ENCODE data around the gene SSTR5. TPM values are rescaled to one million over a fixed set of nuclear protein-coding genes. Genes with fewer than 3 reads are reported as not detected.

SSTR5 gene
- total RNA-seq, 1 donor from 2014 or later = not detected

DNA sequence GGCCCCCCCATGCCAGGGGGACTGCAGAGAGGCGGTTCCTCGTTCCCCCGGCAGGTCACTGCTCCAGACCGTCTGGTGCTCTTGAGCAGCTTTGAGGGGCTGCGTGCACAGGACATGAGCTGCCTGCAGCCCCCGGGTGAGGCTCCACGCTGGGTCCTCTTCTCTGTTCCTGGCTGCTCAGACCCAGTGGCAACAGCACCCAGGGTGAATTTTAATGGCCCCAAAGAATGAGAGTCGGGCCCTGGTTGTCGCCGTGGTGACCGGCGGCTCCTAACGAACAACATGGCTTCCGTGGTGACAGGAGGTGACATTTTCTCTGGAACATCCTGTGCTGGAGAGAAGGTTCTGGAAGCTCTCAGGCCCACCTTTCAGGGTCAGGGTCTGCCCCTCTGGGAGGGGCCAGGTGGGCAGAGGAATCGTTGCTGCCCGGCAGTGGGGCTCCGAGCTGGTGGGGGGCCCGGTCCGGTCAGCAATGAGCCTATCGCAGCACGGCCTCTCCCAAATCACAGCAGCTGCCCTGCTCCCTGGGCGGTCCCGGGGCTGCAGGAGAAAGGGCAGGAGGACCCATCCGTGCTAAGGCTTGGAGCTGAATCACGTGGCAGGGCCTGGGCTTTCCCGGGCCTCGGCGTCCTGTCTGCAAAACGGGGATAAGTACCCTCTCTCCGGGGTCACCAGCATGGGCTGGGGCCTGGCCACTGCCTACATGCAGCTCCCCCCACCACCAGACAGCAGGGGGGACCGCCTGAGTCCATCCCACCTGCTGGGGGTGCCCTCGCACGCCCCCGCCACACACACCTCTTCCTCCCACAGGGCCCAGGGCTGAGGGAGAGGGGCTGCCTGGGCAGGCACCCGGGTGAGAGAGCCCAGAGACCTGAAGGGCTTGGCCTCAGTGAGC is 26.9 kb downstream of the SSTR5 start:
- peaks cover 31 to 44% of the 10 kb centered on the region in 2 donors for H3K4me1 ChIP-seq
- peaks cover 10% of the 10 kb centered on the region for H3K27me3 ChIP-seq
- DNase-seq (ENCODE audit: low spot score in 2 of 2) = no peak
- no peak overlapping the region for H3K4me3 ChIP-seq
- H3K36me3 ChIP-seq = no peaks in the 10 kb centered on the region
- TF ChIP-seq, protein P1, sequence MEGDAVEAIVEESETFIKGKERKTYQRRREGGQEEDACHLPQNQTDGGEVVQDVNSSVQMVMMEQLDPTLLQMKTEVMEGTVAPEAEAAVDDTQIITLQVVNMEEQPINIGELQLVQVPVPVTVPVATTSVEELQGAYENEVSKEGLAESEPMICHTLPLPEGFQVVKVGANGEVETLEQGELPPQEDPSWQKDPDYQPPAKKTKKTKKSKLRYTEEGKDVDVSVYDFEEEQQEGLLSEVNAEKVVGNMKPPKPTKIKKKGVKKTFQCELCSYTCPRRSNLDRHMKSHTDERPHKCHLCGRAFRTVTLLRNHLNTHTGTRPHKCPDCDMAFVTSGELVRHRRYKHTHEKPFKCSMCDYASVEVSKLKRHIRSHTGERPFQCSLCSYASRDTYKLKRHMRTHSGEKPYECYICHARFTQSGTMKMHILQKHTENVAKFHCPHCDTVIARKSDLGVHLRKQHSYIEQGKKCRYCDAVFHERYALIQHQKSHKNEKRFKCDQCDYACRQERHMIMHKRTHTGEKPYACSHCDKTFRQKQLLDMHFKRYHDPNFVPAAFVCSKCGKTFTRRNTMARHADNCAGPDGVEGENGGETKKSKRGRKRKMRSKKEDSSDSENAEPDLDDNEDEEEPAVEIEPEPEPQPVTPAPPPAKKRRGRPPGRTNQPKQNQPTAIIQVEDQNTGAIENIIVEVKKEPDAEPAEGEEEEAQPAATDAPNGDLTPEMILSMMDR (IDR thresholded peaks at IDR 0.05) = no peak
- H3K27ac ChIP-seq = no peak overlapping the region
- no peaks in the 10 kb centered on the region for H3K9me3 ChIP-seq
- intact Hi-C loops (cut with DNase I) = loop anchor here (2.0 to 10.0 kb wide), 2 partner anchors 129 to 385 kb away; partner anchors contain the start of genes LMF1 and METRN

- TF ChIP-seq, protein P1 (IDR thresholded peaks at IDR 0.05) = no peak
- Histone ChIP-seq H3K9me3 (no peaks in the 10 kb centered on the region), H3K4me3 (no peak overlapping the region), H3K27me3 (peaks cover 10% of the 10 kb centered on the region), H3K36me3 (no peaks in the 10 kb centered on the region), H3K4me1 (peaks cover 27 to 41% of the 10 kb centered on the region in 2 donors), H3K27ac (no peak overlapping the region)
- DNase-seq (ENCODE audit: low spot score in 2 of 2) = no peak
- intact Hi-C loops (cut with DNase I) = no loop called here
These were observed 27.7 kb downstream of the SSTR5 start for GRCh38 chr16:1100084-1100800.

DNA sequence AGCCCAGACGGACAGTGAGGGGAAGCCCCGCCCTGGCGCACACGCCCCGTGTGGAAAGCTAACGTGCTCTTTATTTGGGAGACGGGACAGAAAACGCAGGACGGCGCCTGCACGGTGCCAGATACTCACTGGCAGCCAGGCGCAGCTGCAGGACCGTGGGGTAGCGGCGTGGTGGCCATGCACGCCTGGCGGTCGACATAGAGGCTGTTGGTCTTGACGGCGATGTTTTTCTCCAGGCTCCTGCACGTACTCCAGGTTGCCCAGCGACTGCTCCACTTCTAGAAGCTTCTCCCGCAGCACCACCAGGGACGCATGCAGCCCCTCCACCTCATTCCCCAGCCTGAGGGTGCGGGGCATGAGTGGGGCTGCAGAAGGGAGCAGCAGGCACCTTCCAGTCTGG is 28.6 kb downstream of the SSTR5 start:
- Histone ChIP-seq H3K27me3 (peaks cover 10% of the 10 kb centered on the region), H3K4me1 (peaks cover 24 to 32% of the 10 kb centered on the region in 2 donors), H3K36me3 (no peaks in the 10 kb centered on the region), H3K4me3 (no peak overlapping the region), H3K27ac (no peak overlapping the region), H3K9me3 (no peaks in the 10 kb centered on the region)
- no peak for DNase-seq (ENCODE audit: low spot score in 2 of 2)
- TF ChIP-seq, protein P1 (IDR thresholded peaks at IDR 0.05) = no peak
- intact Hi-C loops (cut with DNase I) = no loop called here

- TF ChIP-seq, protein P1 (IDR thresholded peaks at IDR 0.05) = no peak
- no peak for DNase-seq (ENCODE audit: low spot score in 2 of 2)
- H3K36me3 ChIP-seq = no peaks in the 10 kb centered on the region
- no peak overlapping the region for H3K4me3 ChIP-seq
- H3K27ac ChIP-seq = no peak overlapping the region
- H3K9me3 ChIP-seq = no peaks in the 10 kb centered on the region
- H3K4me1 ChIP-seq = peaks cover 19 to 26% of the 10 kb centered on the region in 2 donors
- intact Hi-C loops (cut with DNase I) = no loop called here
- H3K27me3 ChIP-seq = peaks cover 10% of the 10 kb centered on the region
These were observed 29.2 kb downstream of the SSTR5 start for GRCh38 chr16:1101573-1102332.

- Histone ChIP-seq H3K4me3 (no peak overlapping the region), H3K9me3 (no peaks in the 10 kb centered on the region), H3K36me3 (no peaks in the 10 kb centered on the region), H3K27ac (no peak overlapping the region), H3K27me3 (peaks cover 10% of the 10 kb centered on the region), H3K4me1 (peaks cover 14 to 20% of the 10 kb centered on the region in 2 donors)
- no peak for DNase-seq (ENCODE audit: low spot score in 2 of 2)
- TF ChIP-seq, protein P1 (IDR thresholded peaks at IDR 0.05) = no peak
- intact Hi-C loops (cut with DNase I) = no loop called here
These were observed 29.8 kb downstream of the SSTR5 start for GRCh38 chr16:1102333-1102700.
